H9 (cell line): ENCODE results near the gene ZNF431. TPM values are rescaled to one million over a fixed set of nuclear protein-coding genes. Genes with fewer than 3 reads are reported as not detected.

ENCODE experiments used
- DNase-seq: peaks from one replicate; pipeline ENCODE4 v3.0.0-alpha.2; 2017
- H2AFZ ChIP-seq: one replicate; pipeline ENCODE4 v1.6.1; 2013; ENCODE audit warnings: mild to moderate bottlenecking, low read length, control low read depth, moderate library complexity
- H2AK5ac ChIP-seq: 2 replicates; pipeline ENCODE4 v1.6.1; 2013; ENCODE audit warnings: low read length, control low read depth, mixed read lengths; ENCODE audit not compliant: insufficient read length
- H2BK120ac ChIP-seq: one replicate; pipeline ENCODE4 v1.6.1; 2013; ENCODE audit warnings: low read depth, mild to moderate bottlenecking, low read length, control low read depth, inconsistent platforms; ENCODE audit not compliant: poor library complexity, severe bottlenecking
- H2BK12ac ChIP-seq: 2 replicates; pipeline ENCODE4 v1.6.1; 2013; ENCODE audit warnings: low read length, control low read depth, mixed read lengths, low read depth; ENCODE audit not compliant: insufficient read length
- H2BK15ac ChIP-seq: 2 replicates; pipeline ENCODE4 v1.6.1; 2013; ENCODE audit warnings: low read depth, low read length, control low read depth
- H2BK20ac ChIP-seq: one replicate; pipeline ENCODE4 v1.6.1; 2013; ENCODE audit warnings: low read depth, mild to moderate bottlenecking, low read length, control low read depth, inconsistent platforms; ENCODE audit not compliant: poor library complexity, severe bottlenecking
- H2BK5ac ChIP-seq: 2 replicates; pipeline ENCODE4 v1.6.1; 2013; ENCODE audit warnings: low read length, control low read depth, mixed read lengths; ENCODE audit not compliant: insufficient read length
- H3K14ac ChIP-seq: 2 replicates; pipeline ENCODE4 v1.6.1; 2013; ENCODE audit warnings: low read length, control low read depth; ENCODE audit not compliant: insufficient read depth
- H3K18ac ChIP-seq: 2 replicates; pipeline ENCODE4 v1.6.1; 2013; ENCODE audit warnings: low read depth, mild to moderate bottlenecking, mixed read lengths, low read length, control low read depth; ENCODE audit not compliant: insufficient read length
- H3K23ac ChIP-seq: 2 replicates; pipeline ENCODE4 v1.6.1; 2013; ENCODE audit warnings: low read length, control low read depth, mixed read lengths, low read depth; ENCODE audit not compliant: insufficient read length
- H3K23me2 ChIP-seq: 2 replicates; pipeline ENCODE4 v1.6.1; 2013; ENCODE audit warnings: low read depth, mild to moderate bottlenecking, mixed read lengths, low read length, control low read depth; ENCODE audit not compliant: insufficient read length, poor library complexity, severe bottlenecking
- H3K27ac ChIP-seq: 2 replicates; pipeline ENCODE4 v1.5.1; 2013; ENCODE audit warnings: low read length, control low read depth, mixed read lengths, low read depth; ENCODE audit not compliant: insufficient read length
- H3K27me3 ChIP-seq: 2 replicates; pipeline ENCODE4 v1.6.1; 2013; ENCODE audit warnings: low read length, control low read depth, inconsistent platforms; ENCODE audit not compliant: insufficient read depth
- H3K4ac ChIP-seq: 2 replicates; pipeline ENCODE4 v1.6.1; 2013; ENCODE audit warnings: low read depth, mild to moderate bottlenecking, control low read depth, inconsistent platforms, low read length, moderate library complexity
- H3K4me1 ChIP-seq: 2 replicates; pipeline ENCODE4 v1.6.1; 2013; ENCODE audit warnings: low read length, control low read depth, inconsistent platforms; ENCODE audit not compliant: insufficient read depth
- H3K4me2 ChIP-seq: 2 replicates; pipeline ENCODE4 v1.6.1; 2013; ENCODE audit warnings: low read length, control low read depth, mixed read lengths; ENCODE audit not compliant: insufficient read length, insufficient read depth
- H3K56ac ChIP-seq: 2 replicates; pipeline ENCODE4 v1.6.1; 2013; ENCODE audit warnings: low read depth, mild to moderate bottlenecking, mixed read lengths, low read length, control low read depth; ENCODE audit not compliant: insufficient read length
- H3K79me1 ChIP-seq: 2 replicates; pipeline ENCODE4 v1.6.1; 2013; ENCODE audit warnings: low read depth, mild to moderate bottlenecking, moderate library complexity, low read length, control low read depth, inconsistent platforms; ENCODE audit not compliant: insufficient read depth, poor library complexity, severe bottlenecking
- H3K79me2 ChIP-seq: 2 replicates; pipeline ENCODE4 v1.6.1; 2013; ENCODE audit warnings: low read length, control low read depth, inconsistent platforms; ENCODE audit not compliant: insufficient read depth
- H3K9ac ChIP-seq: 2 replicates; pipeline ENCODE4 v1.6.1; 2013; ENCODE audit warnings: low read length, control low read depth, mixed read lengths; ENCODE audit not compliant: insufficient read length; ENCODE audit errors: extremely low read depth
- H3K9me3 ChIP-seq: one replicate; pipeline ENCODE4 v1.6.1; 2013; ENCODE audit warnings: low read depth, low read length, inconsistent platforms; ENCODE audit not compliant: control insufficient read depth
- H3T11ph ChIP-seq: one replicate; pipeline ENCODE4 v1.6.1; 2013; ENCODE audit warnings: mild to moderate bottlenecking, low read length, control low read depth, inconsistent platforms
- H4K20me1 ChIP-seq: one replicate; pipeline ENCODE4 v1.6.1; 2013; ENCODE audit not compliant: control insufficient read depth, insufficient read length, insufficient read depth
- H4K5ac ChIP-seq: 2 replicates; pipeline ENCODE4 v1.6.1; 2013; ENCODE audit warnings: low read depth, mild to moderate bottlenecking, mixed read lengths, low read length, control low read depth; ENCODE audit not compliant: insufficient read length
- H4K8ac ChIP-seq: replicated peaks from 2 replicates; pipeline ENCODE4 v1.6.1; 2013; ENCODE audit warnings: low read length, control low read depth, mixed read lengths, low read depth; ENCODE audit not compliant: insufficient read length
- H4K91ac ChIP-seq: 2 replicates; pipeline ENCODE4 v1.6.1; 2013; ENCODE audit warnings: low read depth, mild to moderate bottlenecking, moderate library complexity, mixed read lengths, low read length, control low read depth; ENCODE audit not compliant: insufficient read length
- H3K27ac Mint-ChIP-seq, 3 experiments: 2 replicates in 2 of 3; 3 replicates in 1 of 3; pipeline ENCODE4 v1.8.0; 2020 to 2021; ENCODE audit warnings: mixed read lengths in 3 of 3, mild to moderate bottlenecking in 1 of 3, moderate library complexity in 1 of 3
- H3K27me3 Mint-ChIP-seq: 2 replicates; pipeline ENCODE4 v1.8.0; 2021; ENCODE audit warnings: low read depth, mild to moderate bottlenecking, moderate library complexity, mixed read lengths
- H3K36me3 Mint-ChIP-seq, 3 experiments: 2 replicates in 2 of 3; 3 replicates in 1 of 3; pipeline ENCODE4 v1.8.0; 2020 to 2021; ENCODE audit warnings: low read depth in 3 of 3, mixed read lengths in 3 of 3; ENCODE audit not compliant: insufficient read depth in 1 of 3
- H3K4me1 Mint-ChIP-seq, 2 experiments: 2 replicates each; pipeline ENCODE4 v1.8.0; 2020; ENCODE audit warnings: mixed read lengths in 2 of 2
- H3K4me3 Mint-ChIP-seq, 2 experiments: 2 replicates in 1 of 2; 3 replicates in 1 of 2; pipeline ENCODE4 v1.8.0; 2020 to 2021; ENCODE audit warnings: mild to moderate bottlenecking in 2 of 2, mixed read lengths in 2 of 2, moderate library complexity in 1 of 2
- H3K9me3 Mint-ChIP-seq, 2 experiments: 2 replicates in 1 of 2; 3 replicates in 1 of 2; pipeline ENCODE4 v1.8.0; 2020; ENCODE audit warnings: mild to moderate bottlenecking in 2 of 2, mixed read lengths in 2 of 2, moderate library complexity in 1 of 2
- WGBS: extraction: QIAGEN DNeasy Blood & Tissue Kit; methylation state at CpG from one replicate; pipeline ENCODE4 v1.1.7; 2013; ENCODE audit warnings: missing lambda C conversion rate, low lambda C conversion rate, mixed read lengths; ENCODE audit not compliant: insufficient read length; ENCODE audit errors: extremely low coverage; 5-methylcytosine and 5-hydroxymethylcytosine counted together
- total RNA-seq: library from RNA; stranded (reverse); gene quantifications from 2 replicates; pipeline ENCODE4 v1.2.1, GENCODE V29; 2021
- TF ChIP-seq, protein P1 (sequence below): fragments of 200-600 bp; sonication (generic); conservative IDR thresholded peaks from 3 replicates; pipeline ENCODE4 v1.8.0; 2021; ENCODE audit warnings: antibody characterized with exemption, mild to moderate bottlenecking

The ZNF431 gene
- total RNA-seq, 1 experiment from 2014 or later: 47.4 TPM

DNA sequence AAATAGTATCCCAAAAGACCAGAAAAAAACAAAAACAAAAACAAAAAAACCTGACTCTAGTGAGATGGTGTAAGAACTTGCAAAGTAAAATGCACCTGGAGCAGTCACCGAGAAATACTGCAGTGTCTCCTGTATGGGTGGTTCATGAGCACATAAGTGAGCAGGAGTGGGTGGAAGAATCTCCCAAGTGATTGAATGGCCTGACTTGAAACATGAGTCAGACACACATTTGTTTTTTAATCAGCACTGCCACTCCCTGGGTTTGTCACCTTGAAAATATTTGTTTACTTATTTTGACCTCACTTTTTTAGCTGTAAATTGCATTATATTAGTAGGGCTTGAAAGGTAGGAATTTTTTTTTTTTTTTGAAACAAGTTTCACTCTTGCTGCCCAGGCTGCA lies 2.0 kb downstream of the ZNF431 start:
- Histone ChIP-seq H3K23ac (no peak overlapping the region), H3K9me3 (peaks cover 16% of the 10 kb centered on the region), H3K9ac (no peak overlapping the region), H3K56ac (no peak overlapping the region), H3K27me3 (no peaks in the 10 kb centered on the region), H3K18ac (no peak overlapping the region), H3K79me2 (peaks cover 3% of the 10 kb centered on the region; the same call in 1 of the 2 replicates), H3T11ph (no peak overlapping the region), H3K27ac (no peak overlapping the region), H3K79me1 (no peaks in the 10 kb centered on the region), H2BK120ac (no peak overlapping the region), H3K4ac (no peak overlapping the region), H3K14ac (no peak overlapping the region), H2BK12ac (no peak overlapping the region), H2AK5ac (no peak overlapping the region), H4K8ac (no peak overlapping the region), H2BK5ac (no peak overlapping the region), H2AFZ (no peak overlapping the region), H3K4me1 (no peaks in the 10 kb centered on the region), H3K23me2 (peaks cover 4% of the 10 kb centered on the region), H4K91ac (no peak overlapping the region), H3K4me2 (no peak overlapping the region), H2BK20ac (no peak overlapping the region), H2BK15ac (no peak overlapping the region), H4K5ac (no peak overlapping the region), H4K20me1 (no peaks in the 10 kb centered on the region)
- H3K27ac Mint-ChIP-seq: no peak overlapping the region
- no peak for DNase-seq
- H3K36me3 Mint-ChIP-seq: peaks cover 56 to 61% (median 57%) of the 10 kb centered on the region in 3 experiments
- peaks cover 9 to 15% of the 10 kb centered on the region in 2 experiments for H3K4me1 Mint-ChIP-seq
- H3K27me3 Mint-ChIP-seq: no peaks in the 10 kb centered on the region
- TF ChIP-seq, protein P1, sequence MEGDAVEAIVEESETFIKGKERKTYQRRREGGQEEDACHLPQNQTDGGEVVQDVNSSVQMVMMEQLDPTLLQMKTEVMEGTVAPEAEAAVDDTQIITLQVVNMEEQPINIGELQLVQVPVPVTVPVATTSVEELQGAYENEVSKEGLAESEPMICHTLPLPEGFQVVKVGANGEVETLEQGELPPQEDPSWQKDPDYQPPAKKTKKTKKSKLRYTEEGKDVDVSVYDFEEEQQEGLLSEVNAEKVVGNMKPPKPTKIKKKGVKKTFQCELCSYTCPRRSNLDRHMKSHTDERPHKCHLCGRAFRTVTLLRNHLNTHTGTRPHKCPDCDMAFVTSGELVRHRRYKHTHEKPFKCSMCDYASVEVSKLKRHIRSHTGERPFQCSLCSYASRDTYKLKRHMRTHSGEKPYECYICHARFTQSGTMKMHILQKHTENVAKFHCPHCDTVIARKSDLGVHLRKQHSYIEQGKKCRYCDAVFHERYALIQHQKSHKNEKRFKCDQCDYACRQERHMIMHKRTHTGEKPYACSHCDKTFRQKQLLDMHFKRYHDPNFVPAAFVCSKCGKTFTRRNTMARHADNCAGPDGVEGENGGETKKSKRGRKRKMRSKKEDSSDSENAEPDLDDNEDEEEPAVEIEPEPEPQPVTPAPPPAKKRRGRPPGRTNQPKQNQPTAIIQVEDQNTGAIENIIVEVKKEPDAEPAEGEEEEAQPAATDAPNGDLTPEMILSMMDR: no peak
- peak overlapping the region in 1 of 2 experiments; percentile 98; a peak in 2 of 5 replicates for H3K4me3 Mint-ChIP-seq
- WGBS: no CpG with 5 or more reads among the region's 1 CpG
- H3K9me3 Mint-ChIP-seq: peaks cover 31 to 54% of the 10 kb centered on the region in 2 experiments; a peak in 4 of 5 replicates
